Osteocyte (in vitro differentiated cells): ENCODE measurements around the gene TRIM10. TPM values are rescaled to one million over a fixed set of nuclear protein-coding genes. Genes with fewer than 3 reads are reported as not detected.
"Not testable (repeated sequence)": the region's sequence is repeated elsewhere in the genome, so short reads cannot be mapped to it uniquely, and the experiment has no call there.

ENCODE experiments used
- DNase-seq: peaks from one replicate; pipeline ENCODE4 v3.0.0; 2021; ENCODE audit warnings: mixed read lengths; ENCODE audit not compliant: unreplicated experiment; ENCODE audit errors: extremely low spot score
- H3K27ac Mint-ChIP-seq: one replicate; pipeline ENCODE4 v1.8.0; 2021; ENCODE audit warnings: mild to moderate bottlenecking, mixed read lengths; ENCODE audit not compliant: unreplicated experiment
- H3K27me3 Mint-ChIP-seq: one replicate; pipeline ENCODE4 v1.8.0; 2021; ENCODE audit warnings: mixed read lengths; ENCODE audit not compliant: unreplicated experiment
- H3K36me3 Mint-ChIP-seq: one replicate; pipeline ENCODE4 v1.8.0; 2021; ENCODE audit warnings: mixed read lengths; ENCODE audit not compliant: unreplicated experiment
- H3K4me1 Mint-ChIP-seq: one replicate; pipeline ENCODE4 v1.8.0; 2021; ENCODE audit warnings: mixed read lengths; ENCODE audit not compliant: unreplicated experiment
- H3K4me3 Mint-ChIP-seq: one replicate; pipeline ENCODE4 v1.8.0; 2021; ENCODE audit warnings: mild to moderate bottlenecking, moderate library complexity, mixed read lengths; ENCODE audit not compliant: unreplicated experiment
- H3K9me3 Mint-ChIP-seq: one replicate; pipeline ENCODE4 v1.8.0; 2021; ENCODE audit warnings: mixed read lengths; ENCODE audit not compliant: unreplicated experiment
- CTCF ChIP-seq: fragments of 200-600 bp; sonication (generic); IDR thresholded peaks from 2 replicates; pipeline ENCODE4 v1.5.0; 2021; ENCODE audit warnings: antibody characterized with exemption, mild to moderate bottlenecking, moderate library complexity
- total RNA-seq: library from RNA; stranded (reverse); gene quantifications from 2 replicates; pipeline ENCODE4 v1.2.1, GENCODE V29; 2021

TRIM10 gene
- total RNA-seq, 1 donor from 2014 or later, result not detected

- Mint-ChIP-seq H3K27me3 (peaks cover 34% of the 10 kb centered on the region), H3K4me1 (peaks cover 5% of the 10 kb centered on the region), H3K27ac (no peak overlapping the region), H3K36me3 (no peaks in the 10 kb centered on the region), H3K9me3 (no peaks in the 10 kb centered on the region), H3K4me3 (no peak overlapping the region)
- no peak for DNase-seq
- no peak for TF ChIP-seq CTCF
These were observed 13.9 kb downstream of the TRIM10 start for GRCh38 chr6:30147096-30147495.

GRCh38 chr6:30145818-30146217 lies 15.2 kb downstream of the TRIM10 start:
- Mint-ChIP-seq H3K27ac (no peak overlapping the region), H3K36me3 (no peaks in the 10 kb centered on the region), H3K4me1 (peaks cover 5% of the 10 kb centered on the region), H3K4me3 (no peak overlapping the region), H3K27me3 (peaks cover 45% of the 10 kb centered on the region), H3K9me3 (no peaks in the 10 kb centered on the region)
- DNase-seq, result no peak
- no peak for TF ChIP-seq CTCF

GRCh38 chr6:30144811-30145210 lies 16.2 kb downstream of the TRIM10 start:
- DNase-seq, result no peak
- no peak for TF ChIP-seq CTCF
- H3K27me3 Mint-ChIP-seq, result peaks cover 52% of the 10 kb centered on the region
- no peak overlapping the region for H3K4me3 Mint-ChIP-seq
- no peaks in the 10 kb centered on the region for H3K36me3 Mint-ChIP-seq
- H3K4me1 Mint-ChIP-seq, result peaks cover 1% of the 10 kb centered on the region
- no peak overlapping the region for H3K27ac Mint-ChIP-seq
- no peaks in the 10 kb centered on the region for H3K9me3 Mint-ChIP-seq

- no peak for TF ChIP-seq CTCF
- no peaks in the 10 kb centered on the region for H3K36me3 Mint-ChIP-seq
These were observed 17.2 kb downstream of the TRIM10 start for GRCh38 chr6:30143780-30144179.

GRCh38 chr6:30142665-30143064 lies 18.3 kb downstream of the TRIM10 start:
- Mint-ChIP-seq H3K4me3 (no peak overlapping the region), H3K27ac (no peak overlapping the region), H3K4me1 (no peaks in the 10 kb centered on the region), H3K27me3 (peaks cover 72% of the 10 kb centered on the region), H3K9me3 (no peaks in the 10 kb centered on the region), H3K36me3 (no peaks in the 10 kb centered on the region)
- no peak for DNase-seq
- no peak for TF ChIP-seq CTCF

More at GRCh38 chr6:30143780-30144179, 17.2 kb downstream of the TRIM10 start:
- Mint-ChIP-seq H3K4me1 (no peaks in the 10 kb centered on the region), H3K27me3 (peaks cover 61% of the 10 kb centered on the region), H3K4me3 (no peak overlapping the region), H3K9me3 (no peaks in the 10 kb centered on the region), H3K27ac (no peak overlapping the region)
- DNase-seq, result no peak

- not testable (repeated sequence) for H3K4me1 Mint-ChIP-seq
These were observed 20.8 kb downstream of the TRIM10 start for GRCh38 chr6:30140240-30140639.

More at GRCh38 chr6:30140240-30140639, 20.8 kb downstream of the TRIM10 start:
- H3K4me3 Mint-ChIP-seq, H3K36me3 Mint-ChIP-seq, DNase-seq, H3K9me3 Mint-ChIP-seq, H3K27ac Mint-ChIP-seq: not testable (repeated sequence)
- peaks cover 83% of the 10 kb centered on the region for H3K27me3 Mint-ChIP-seq
